ENCODE measurements around the gene ARMC9. TPM values are rescaled to one million over a fixed set of nuclear protein-coding genes. Genes with fewer than 3 reads are reported as not detected.
A peak's percentile ranks its signal among the peaks of the same experiment; 100 is the strongest.

Gene ARMC9
- total RNA-seq, 4 donors from 2014 or later, result 16.8 to 47.6 (median 39.3) TPM

DNA sequence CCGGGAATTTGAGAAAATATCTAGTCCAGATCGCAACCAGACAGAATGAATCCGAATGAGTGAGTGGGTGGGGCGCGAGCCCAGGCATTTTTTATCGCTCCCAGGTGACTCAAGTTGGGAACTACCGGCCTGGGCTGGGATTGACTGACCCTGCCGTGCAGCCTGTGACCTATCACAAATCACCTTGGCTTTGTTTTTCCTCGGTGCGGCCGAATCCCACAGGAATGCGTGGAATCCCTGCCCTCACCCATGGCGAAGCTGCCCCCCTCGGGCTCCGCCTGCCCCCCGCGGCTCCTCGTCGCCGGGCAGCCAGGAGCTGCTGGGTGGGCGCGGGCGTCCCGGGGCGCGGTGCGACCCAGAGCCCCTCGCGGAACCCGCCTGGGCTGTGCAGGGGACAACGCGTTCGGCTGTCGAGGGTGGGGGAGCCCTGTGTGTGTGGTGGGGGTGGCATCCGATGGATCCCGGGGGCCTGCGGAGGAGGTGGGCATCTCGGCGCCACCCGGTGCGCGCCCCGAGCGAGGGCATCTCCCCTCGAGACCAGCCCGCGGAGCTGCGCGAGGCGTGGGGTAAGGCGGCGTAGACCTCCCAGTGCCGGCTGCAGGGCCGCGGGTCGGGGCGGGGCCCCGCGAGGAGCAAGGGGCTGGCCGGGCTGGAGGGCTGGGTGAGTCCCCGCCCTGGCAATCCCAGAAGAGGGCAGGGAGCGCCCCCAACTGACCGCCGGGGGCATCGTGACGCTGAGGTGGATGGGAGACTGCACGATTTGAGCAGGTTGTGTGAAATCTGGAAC lies 213.6 kb downstream of the ARMC9 start:
- no peaks in the 10 kb centered on the region for H3K27me3 ChIP-seq
- peak overlapping the region; percentile 20 to 77 for H3K27ac ChIP-seq
- intact Hi-C loops (cut with DNase I; ENCODE audit: low total_unique reads), result loop anchor here (10.0 kb wide), 2 partner anchors 187 to 317 kb away; no protein-coding TSS in a partner anchor
- H3K4me3 ChIP-seq, result peak overlapping the region; percentile 21 to 60
- no peaks in the 10 kb centered on the region for H3K9me3 ChIP-seq
- no peaks in the 10 kb centered on the region for H3K4me1 ChIP-seq
- no peaks in the 10 kb centered on the region for H3K36me3 ChIP-seq
- peak; percentile 87 to 91 for DNase-seq
- peak in 1 of 2 donors; percentile 38 for TF ChIP-seq POLR2A (IDR thresholded peaks at IDR 0.05)
- TF ChIP-seq, protein P1, sequence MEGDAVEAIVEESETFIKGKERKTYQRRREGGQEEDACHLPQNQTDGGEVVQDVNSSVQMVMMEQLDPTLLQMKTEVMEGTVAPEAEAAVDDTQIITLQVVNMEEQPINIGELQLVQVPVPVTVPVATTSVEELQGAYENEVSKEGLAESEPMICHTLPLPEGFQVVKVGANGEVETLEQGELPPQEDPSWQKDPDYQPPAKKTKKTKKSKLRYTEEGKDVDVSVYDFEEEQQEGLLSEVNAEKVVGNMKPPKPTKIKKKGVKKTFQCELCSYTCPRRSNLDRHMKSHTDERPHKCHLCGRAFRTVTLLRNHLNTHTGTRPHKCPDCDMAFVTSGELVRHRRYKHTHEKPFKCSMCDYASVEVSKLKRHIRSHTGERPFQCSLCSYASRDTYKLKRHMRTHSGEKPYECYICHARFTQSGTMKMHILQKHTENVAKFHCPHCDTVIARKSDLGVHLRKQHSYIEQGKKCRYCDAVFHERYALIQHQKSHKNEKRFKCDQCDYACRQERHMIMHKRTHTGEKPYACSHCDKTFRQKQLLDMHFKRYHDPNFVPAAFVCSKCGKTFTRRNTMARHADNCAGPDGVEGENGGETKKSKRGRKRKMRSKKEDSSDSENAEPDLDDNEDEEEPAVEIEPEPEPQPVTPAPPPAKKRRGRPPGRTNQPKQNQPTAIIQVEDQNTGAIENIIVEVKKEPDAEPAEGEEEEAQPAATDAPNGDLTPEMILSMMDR (IDR thresholded peaks at IDR 0.05), result peak; percentile 80 to 93 (median 90)

DNA sequence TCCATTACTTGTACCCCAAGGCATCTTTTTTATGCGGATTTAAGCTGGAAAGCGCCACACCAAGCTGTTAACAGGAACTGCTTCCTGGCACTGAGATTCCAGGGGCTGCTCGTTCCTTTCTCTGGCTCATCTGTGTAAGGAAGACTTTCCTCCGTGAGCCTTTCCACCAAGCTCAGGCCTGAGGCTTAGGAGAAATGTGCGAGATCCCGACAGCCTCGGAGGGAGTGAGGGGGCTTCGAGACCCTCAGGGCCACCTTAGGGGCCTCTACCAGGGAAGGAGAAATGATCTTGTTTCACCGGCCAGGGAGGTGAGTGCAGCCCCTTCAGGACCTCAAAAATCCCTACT lies 214.2 kb downstream of the ARMC9 start:
- Histone ChIP-seq H3K4me3 (peak overlapping the region; percentile 21 to 60), H3K27me3 (no peaks in the 10 kb centered on the region), H3K36me3 (no peaks in the 10 kb centered on the region), H3K4me1 (no peaks in the 10 kb centered on the region), H3K27ac (peak overlapping the region in 1 of 2 donors; percentile 77), H3K9me3 (no peaks in the 10 kb centered on the region)
- DNase-seq, result no peak
- TF ChIP-seq POLR2A (IDR thresholded peaks at IDR 0.05), result no peak
- TF ChIP-seq, protein P1 (IDR thresholded peaks at IDR 0.05), result no peak
- intact Hi-C loops (cut with DNase I; ENCODE audit: low total_unique reads), result loop anchor here (10.0 kb wide), 2 partner anchors 188 to 318 kb away; no protein-coding TSS in a partner anchor

DNA sequence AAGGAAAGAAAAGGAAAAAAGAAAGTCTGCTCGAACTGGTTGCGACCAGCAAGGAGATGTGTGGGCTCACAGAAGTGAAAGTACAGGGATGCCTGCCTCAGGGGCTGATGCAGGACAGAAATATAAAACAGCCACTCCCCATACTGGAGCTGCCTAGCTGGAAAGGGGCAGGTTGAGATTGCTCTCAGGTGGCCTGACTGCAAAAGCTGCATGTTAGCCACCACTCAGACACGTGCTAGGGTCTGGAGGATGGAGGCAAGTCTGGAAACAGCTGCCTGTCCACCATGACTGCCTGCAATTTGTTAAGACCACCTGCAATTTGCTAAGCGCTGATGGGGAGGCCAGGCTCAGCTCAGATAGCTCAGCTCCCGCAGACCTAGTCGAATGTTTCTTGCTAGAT lies 215.0 kb downstream of the ARMC9 start:
- Histone ChIP-seq H3K4me3 (no peak overlapping the region), H3K36me3 (no peaks in the 10 kb centered on the region), H3K4me1 (no peaks in the 10 kb centered on the region), H3K27me3 (no peaks in the 10 kb centered on the region), H3K27ac (no peak overlapping the region), H3K9me3 (no peaks in the 10 kb centered on the region)
- TF ChIP-seq POLR2A (IDR thresholded peaks at IDR 0.05), result no peak
- TF ChIP-seq, protein P1 (IDR thresholded peaks at IDR 0.05), result no peak
- no peak for DNase-seq
- intact Hi-C loops (cut with DNase I; ENCODE audit: low total_unique reads), result loop anchor here (10.0 kb wide), 2 partner anchors 189 to 319 kb away; no protein-coding TSS in a partner anchor

DNA sequence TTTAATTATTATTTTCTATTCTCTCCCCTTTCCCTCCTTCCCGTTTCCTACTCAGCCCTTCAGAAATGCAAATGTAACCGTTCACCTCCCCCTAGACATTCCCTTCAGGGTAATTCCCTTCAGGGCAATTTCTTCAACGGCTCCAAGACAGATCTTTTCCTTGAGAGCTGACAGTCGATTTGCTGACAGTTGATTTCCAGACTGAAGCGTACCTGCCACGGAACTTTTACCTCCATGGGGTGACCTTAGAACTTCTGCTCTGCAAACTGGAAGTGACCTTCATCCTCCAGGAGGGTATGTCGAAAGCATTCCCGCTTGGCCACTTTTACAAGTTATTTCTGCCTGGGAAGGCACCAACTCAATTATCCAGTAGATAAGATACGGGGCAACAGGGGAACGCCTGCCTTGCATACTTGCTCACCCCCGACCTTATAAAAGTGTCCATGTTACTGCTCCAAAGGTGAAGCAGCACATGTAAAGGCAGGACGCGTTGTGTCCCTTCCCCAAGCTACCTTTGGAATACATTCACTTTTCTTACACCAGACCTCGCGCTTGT lies 215.6 kb downstream of the ARMC9 start:
- DNase-seq, result no peak
- Histone ChIP-seq H3K9me3 (no peaks in the 10 kb centered on the region), H3K27me3 (no peaks in the 10 kb centered on the region), H3K4me3 (no peak overlapping the region), H3K27ac (no peak overlapping the region), H3K4me1 (no peaks in the 10 kb centered on the region), H3K36me3 (no peaks in the 10 kb centered on the region)
- TF ChIP-seq POLR2A (IDR thresholded peaks at IDR 0.05), result no peak
- TF ChIP-seq, protein P1 (IDR thresholded peaks at IDR 0.05), result no peak
- intact Hi-C loops (cut with DNase I; ENCODE audit: low total_unique reads), result loop anchor here (10.0 kb wide), 2 partner anchors 189 to 319 kb away; no protein-coding TSS in a partner anchor

DNA sequence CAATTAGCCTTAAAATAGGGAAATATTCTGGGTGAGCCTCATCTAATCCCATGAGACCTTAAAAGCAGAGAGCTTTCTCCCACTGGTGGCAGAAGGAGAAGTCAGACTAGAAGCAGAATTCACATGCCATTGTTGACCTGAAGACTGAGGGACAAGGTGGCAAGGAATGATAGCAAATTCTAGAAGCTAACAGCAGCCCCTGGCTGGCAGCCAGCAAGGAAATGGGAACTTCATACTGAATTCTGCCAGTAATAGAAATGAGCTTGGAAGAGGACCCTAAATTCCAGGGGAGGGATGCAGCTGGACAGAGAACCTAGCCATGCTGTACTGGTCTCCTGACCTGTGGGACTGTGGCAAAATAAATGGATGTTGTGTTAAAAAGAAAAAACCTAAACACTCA lies 216.6 kb downstream of the ARMC9 start:
- H3K9me3 ChIP-seq, result no peaks in the 10 kb centered on the region
- H3K4me3 ChIP-seq, result no peak overlapping the region
- intact Hi-C loops (cut with DNase I; ENCODE audit: low total_unique reads), result loop anchor here (10.0 kb wide), 2 partner anchors 190 to 320 kb away; no protein-coding TSS in a partner anchor
- H3K4me1 ChIP-seq, result no peaks in the 10 kb centered on the region
- no peaks in the 10 kb centered on the region for H3K36me3 ChIP-seq
- no peak for DNase-seq
- no peak overlapping the region for H3K27ac ChIP-seq
- H3K27me3 ChIP-seq, result no peaks in the 10 kb centered on the region
- TF ChIP-seq POLR2A (IDR thresholded peaks at IDR 0.05), result no peak
- TF ChIP-seq, protein P1 (IDR thresholded peaks at IDR 0.05), result no peak

Measured in uterus (tissue), 4 donors.